ENCODE results near the gene NUAK1.

Gene NUAK1

DNA sequence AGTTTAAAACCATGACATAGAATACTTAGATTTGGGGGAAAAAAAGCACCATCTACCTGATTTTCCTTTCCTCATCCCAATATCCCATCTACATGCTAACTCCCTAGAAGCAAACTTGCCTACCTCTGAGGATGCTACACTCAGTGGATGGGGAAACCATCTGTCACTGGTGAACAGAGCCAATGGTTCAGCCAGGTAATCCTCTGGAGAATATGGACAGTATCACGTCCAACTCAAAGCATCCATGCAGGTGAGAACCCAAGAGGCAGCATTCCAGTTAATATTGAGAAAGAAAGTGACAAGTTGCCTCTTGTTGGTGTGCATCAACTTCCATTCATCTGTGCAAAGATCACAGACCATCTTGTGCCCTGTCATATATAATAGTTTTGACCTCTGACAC, 73.2 kb downstream of the NUAK1 start:
- H3K27ac ChIP-seq, result no peak overlapping the region
- no peak for TF ChIP-seq ZFX (IDR thresholded peaks at IDR 0.05)
- TF ChIP-seq, protein P1, sequence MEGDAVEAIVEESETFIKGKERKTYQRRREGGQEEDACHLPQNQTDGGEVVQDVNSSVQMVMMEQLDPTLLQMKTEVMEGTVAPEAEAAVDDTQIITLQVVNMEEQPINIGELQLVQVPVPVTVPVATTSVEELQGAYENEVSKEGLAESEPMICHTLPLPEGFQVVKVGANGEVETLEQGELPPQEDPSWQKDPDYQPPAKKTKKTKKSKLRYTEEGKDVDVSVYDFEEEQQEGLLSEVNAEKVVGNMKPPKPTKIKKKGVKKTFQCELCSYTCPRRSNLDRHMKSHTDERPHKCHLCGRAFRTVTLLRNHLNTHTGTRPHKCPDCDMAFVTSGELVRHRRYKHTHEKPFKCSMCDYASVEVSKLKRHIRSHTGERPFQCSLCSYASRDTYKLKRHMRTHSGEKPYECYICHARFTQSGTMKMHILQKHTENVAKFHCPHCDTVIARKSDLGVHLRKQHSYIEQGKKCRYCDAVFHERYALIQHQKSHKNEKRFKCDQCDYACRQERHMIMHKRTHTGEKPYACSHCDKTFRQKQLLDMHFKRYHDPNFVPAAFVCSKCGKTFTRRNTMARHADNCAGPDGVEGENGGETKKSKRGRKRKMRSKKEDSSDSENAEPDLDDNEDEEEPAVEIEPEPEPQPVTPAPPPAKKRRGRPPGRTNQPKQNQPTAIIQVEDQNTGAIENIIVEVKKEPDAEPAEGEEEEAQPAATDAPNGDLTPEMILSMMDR (conservative IDR thresholded peaks at IDR 0.05), result no peak

DNA sequence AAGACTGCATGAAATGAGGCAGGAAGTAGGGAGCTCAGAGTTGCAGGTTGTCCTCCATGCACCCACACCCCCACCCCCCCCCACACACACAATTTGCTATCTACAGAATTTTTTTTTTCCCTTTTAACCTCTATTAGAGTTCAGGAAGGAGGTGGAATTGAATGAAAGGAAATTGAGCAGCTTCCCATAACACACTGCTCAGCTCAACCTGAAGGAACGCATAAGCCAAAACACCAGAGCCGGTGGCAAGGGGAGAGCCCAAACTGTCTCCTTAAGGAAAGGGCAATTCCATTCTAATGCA, 74.1 kb downstream of the NUAK1 start:
- no peak for TF ChIP-seq ZFX (IDR thresholded peaks at IDR 0.05)
- TF ChIP-seq, protein P1 (conservative IDR thresholded peaks at IDR 0.05), result no peak
- H3K27ac ChIP-seq, result no peak overlapping the region

DNA sequence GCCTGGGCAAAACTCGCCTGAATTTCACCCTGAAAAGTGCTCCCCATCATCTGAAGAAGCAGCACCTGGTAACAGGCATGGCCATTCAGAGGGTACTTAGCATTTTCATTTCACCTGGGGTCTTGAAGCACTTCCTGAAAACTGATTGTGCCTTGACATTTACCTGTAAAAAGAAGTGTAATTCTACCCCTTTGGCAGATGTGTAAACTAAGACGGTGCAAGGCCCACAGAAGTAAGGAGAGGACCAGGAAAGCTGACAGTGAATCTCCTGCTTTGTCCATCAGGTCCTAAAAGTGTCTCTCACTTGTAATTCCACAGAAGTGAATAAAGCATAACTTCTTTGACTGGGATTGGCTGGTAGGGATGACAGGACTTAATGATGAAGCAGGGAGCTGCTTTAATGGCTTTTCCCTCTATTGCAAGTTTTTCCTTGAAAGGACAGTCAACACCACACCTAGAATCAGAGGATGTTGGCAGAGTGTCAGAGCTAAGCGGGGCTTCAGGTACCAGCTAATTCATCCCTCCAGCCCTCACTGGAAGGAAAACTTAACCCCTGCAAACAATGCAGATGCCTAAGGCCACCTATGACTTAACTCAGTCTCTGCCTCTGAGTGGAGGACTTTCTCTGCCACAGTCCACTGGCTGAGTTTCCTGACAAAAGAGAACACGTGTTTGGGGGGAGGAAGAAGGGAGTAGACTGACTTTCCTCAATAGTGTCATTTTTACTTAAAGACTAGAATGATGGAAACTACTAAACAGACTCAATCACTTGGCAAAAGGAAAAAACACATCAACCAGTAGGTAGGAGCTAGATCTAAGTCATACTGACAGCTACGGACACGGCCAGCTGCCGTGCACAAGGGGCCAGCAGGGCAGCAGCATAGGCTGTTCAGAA, 74.7 kb downstream of the NUAK1 start:
- H3K27ac ChIP-seq, result no peak overlapping the region
- TF ChIP-seq, protein P1 (conservative IDR thresholded peaks at IDR 0.05), result no peak
- no peak for TF ChIP-seq ZFX (IDR thresholded peaks at IDR 0.05)

DNA sequence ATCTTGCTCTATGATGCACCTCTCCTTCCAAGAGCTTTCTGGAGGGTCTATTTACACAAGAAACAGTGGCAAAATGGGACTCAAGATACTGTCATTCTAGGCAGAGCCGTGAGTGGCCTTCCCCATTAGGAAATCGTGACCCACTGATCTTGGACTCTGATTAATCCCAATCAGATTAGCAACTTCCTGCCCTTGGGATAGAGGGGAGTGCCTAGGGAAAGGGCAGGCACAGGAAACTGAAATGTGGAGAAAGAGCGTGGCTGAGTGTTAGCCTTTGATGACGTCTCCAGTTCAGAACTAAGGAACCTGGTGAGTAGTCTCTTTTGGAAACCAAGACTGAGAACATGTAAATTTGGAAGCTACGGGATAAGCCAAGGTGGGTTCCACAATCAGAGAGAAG, 76.1 kb downstream of the NUAK1 start:
- no peak for TF ChIP-seq ZFX (IDR thresholded peaks at IDR 0.05)
- TF ChIP-seq, protein P1 (conservative IDR thresholded peaks at IDR 0.05), result no peak
- no peak overlapping the region for H3K27ac ChIP-seq

- TF ChIP-seq, protein P1 (conservative IDR thresholded peaks at IDR 0.05), result no peak
- TF ChIP-seq ZFX (IDR thresholded peaks at IDR 0.05), result no peak
Measured at GRCh38 chr12:106058256-106059182, 80.2 kb downstream of the NUAK1 start.

GRCh38 chr12:106054049-106054448, 84.7 kb downstream of the NUAK1 start:
- no peak overlapping the region for H3K27ac ChIP-seq
- TF ChIP-seq ZFX (IDR thresholded peaks at IDR 0.05), result no peak
- TF ChIP-seq, protein P1 (conservative IDR thresholded peaks at IDR 0.05), result no peak

More at GRCh38 chr12:106058256-106059182, 80.2 kb downstream of the NUAK1 start:
- H3K27ac ChIP-seq, result no peak overlapping the region

All from C4-2B (cell line).